CD4-positive, alpha-beta T cell treated with Interleukin-12 subunit alpha and Interleukin-12 subunit beta, for 1 hour (primary cell): Measurements from ENCODE around the gene CSE1L.
"Not testable (repeated sequence)": the region's sequence is repeated elsewhere in the genome, so short reads cannot be mapped to it uniquely, and the experiment has no call there.

Experiments used
- DNase-seq: peaks from one replicate; pipeline ENCODE4 v3.0.0-alpha.2; 2020

Gene CSE1L

GRCh38 chr20:49046087-49046900, at the start of gene CSE1L:
Gene CSE1L, plus strand, starts transcription at chr20:49046312. Its CDS starts 12,152 bp downstream, at chr20:49058464.
- peak; percentile 95 for DNase-seq

- no peak for DNase-seq
Measured at GRCh38 chr20:48999890-49000870, 45.9 kb upstream of the CSE1L start.

- DNase-seq: no peak
Measured at GRCh38 chr20:49001741-49002140, 44.4 kb upstream of the CSE1L start.

GRCh38 chr20:49006446-49006980, 39.6 kb upstream of the CSE1L start:
- DNase-seq: no peak

- DNase-seq: no peak
Measured at GRCh38 chr20:49009899-49010631, 36.0 kb upstream of the CSE1L start.

- DNase-seq: no peak
Measured at GRCh38 chr20:49024220-49024619, 21.9 kb upstream of the CSE1L start.

GRCh38 chr20:49028177-49028576, 17.9 kb upstream of the CSE1L start:
- not testable (repeated sequence) for DNase-seq

- no peak for DNase-seq
Measured at GRCh38 chr20:49028684-49029083, 17.4 kb upstream of the CSE1L start.

- DNase-seq: no peak
Measured at GRCh38 chr20:49029203-49029602, 16.9 kb upstream of the CSE1L start.

GRCh38 chr20:49030954-49031619, 15.0 kb upstream of the CSE1L start:
- DNase-seq: no peak

GRCh38 chr20:49032455-49032854, 13.7 kb upstream of the CSE1L start:
- no peak for DNase-seq

GRCh38 chr20:49034070-49034732, 11.9 kb upstream of the CSE1L start:
- no peak for DNase-seq

GRCh38 chr20:49037962-49038387, 8.1 kb upstream of the CSE1L start:
- DNase-seq: peak; percentile 37

GRCh38 chr20:49039854-49040253, 6.3 kb upstream of the CSE1L start:
- no peak for DNase-seq

- DNase-seq: no peak
Measured at GRCh38 chr20:49043000-49043399, 3.1 kb upstream of the CSE1L start.

GRCh38 chr20:49045440-49046086, 549 bp upstream of the CSE1L start:
- peak; percentile 30 for DNase-seq

GRCh38 chr20:49052334-49052733, 6.2 kb downstream of the CSE1L start:
- DNase-seq: no peak

- DNase-seq: no peak
Measured at GRCh38 chr20:49054056-49054643, 8.0 kb downstream of the CSE1L start.

- DNase-seq: no peak
Measured at GRCh38 chr20:49063279-49063678, 17.2 kb downstream of the CSE1L start.

- no peak for DNase-seq
Measured at GRCh38 chr20:49074521-49074920, 28.4 kb downstream of the CSE1L start.

GRCh38 chr20:49078310-49078709, 32.2 kb downstream of the CSE1L start:
- DNase-seq: no peak
